Epithelial cell of proximal tubule (primary cell): ENCODE results near the gene THRAP3. TPM values are rescaled to one million over a fixed set of nuclear protein-coding genes. Genes with fewer than 3 reads are reported as not detected.

Experiments used
- DNase-seq: peaks from one replicate; pipeline ENCODE4 v3.0.0-alpha.2; 2011; ENCODE audit warnings: low read depth
- H3K4me3 ChIP-seq: 2 replicates; pipeline ENCODE4 v1.5.1; 2011; ENCODE audit warnings: low read depth, mild to moderate bottlenecking, low read length
- total RNA-seq: library from RNA; depleted of rRNA; stranded (reverse); fragments of >200 nt; gene quantifications from 2 replicates; pipeline ENCODE4 v1.2.3, GENCODE V29; 2015
- TF ChIP-seq, protein P1 (sequence below): conservative IDR thresholded peaks from 2 replicates; pipeline ENCODE4 v1.5.1; 2012; ENCODE audit warnings: low read depth, mild to moderate bottlenecking, low read length

The THRAP3 gene
- total RNA-seq, 1 donor from 2014 or later: 62.9 TPM

DNA sequence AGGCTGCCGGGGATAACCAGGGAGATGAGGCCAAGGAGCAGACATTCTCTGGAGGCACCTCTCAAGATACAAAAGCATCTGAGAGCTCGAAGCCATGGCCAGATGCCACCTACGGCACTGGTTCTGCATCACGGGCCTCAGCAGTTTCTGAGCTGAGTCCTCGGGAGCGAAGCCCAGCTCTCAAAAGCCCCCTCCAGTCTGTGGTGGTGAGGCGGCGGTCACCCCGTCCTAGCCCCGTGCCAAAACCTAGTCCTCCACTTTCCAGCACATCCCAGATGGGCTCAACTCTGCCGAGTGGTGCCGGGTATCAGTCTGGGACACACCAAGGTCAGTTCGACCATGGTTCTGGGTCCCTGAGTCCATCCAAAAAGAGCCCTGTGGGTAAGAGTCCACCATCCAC lies 62.6 kb downstream of the THRAP3 start:
- DNase-seq: no peak
- TF ChIP-seq, protein P1, sequence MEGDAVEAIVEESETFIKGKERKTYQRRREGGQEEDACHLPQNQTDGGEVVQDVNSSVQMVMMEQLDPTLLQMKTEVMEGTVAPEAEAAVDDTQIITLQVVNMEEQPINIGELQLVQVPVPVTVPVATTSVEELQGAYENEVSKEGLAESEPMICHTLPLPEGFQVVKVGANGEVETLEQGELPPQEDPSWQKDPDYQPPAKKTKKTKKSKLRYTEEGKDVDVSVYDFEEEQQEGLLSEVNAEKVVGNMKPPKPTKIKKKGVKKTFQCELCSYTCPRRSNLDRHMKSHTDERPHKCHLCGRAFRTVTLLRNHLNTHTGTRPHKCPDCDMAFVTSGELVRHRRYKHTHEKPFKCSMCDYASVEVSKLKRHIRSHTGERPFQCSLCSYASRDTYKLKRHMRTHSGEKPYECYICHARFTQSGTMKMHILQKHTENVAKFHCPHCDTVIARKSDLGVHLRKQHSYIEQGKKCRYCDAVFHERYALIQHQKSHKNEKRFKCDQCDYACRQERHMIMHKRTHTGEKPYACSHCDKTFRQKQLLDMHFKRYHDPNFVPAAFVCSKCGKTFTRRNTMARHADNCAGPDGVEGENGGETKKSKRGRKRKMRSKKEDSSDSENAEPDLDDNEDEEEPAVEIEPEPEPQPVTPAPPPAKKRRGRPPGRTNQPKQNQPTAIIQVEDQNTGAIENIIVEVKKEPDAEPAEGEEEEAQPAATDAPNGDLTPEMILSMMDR: no peak
- no peak overlapping the region for H3K4me3 ChIP-seq

DNA sequence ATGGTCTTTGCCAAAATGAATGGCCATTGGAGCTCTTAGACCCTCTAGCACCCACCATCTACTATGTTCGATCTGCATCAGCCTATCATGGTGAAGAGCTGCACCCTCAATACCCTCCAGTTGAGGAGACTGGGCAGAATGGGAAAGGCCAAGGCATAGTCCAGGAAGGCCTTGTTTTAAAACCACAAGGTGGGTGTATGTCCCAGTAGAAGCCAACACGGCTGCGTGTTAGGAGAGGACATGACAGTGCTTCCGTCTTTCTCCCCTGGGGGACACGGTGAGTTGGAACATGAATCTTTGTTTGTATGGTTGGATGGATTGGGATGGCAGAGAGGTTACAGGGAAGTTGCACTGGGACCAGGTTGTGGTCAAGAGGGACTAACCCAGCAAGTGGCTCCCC lies 63.4 kb downstream of the THRAP3 start:
- TF ChIP-seq, protein P1: no peak
- H3K4me3 ChIP-seq: no peak overlapping the region
- no peak for DNase-seq

DNA sequence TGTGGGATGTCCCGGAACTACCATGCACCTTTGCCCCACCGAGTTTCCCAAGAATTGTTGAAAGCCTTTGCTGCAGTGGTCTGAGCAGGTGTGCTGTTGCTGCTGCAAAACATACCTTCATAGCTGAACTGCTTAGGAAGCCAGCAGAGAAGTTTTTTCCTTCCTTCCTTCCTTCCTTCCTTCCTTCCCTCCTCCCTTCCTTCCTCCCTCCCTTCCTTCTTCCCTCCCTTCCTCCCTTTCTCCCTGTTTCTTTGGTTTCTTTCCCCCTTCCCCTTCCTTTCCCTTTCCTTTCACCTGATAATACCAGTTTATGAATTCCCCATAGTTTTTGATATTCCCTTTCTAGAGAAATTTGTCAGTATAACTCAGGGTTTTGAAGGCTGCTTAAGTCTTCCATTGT lies 71.1 kb downstream of the THRAP3 start:
- no peak overlapping the region for H3K4me3 ChIP-seq
- TF ChIP-seq, protein P1: no peak
- DNase-seq: no peak

DNA sequence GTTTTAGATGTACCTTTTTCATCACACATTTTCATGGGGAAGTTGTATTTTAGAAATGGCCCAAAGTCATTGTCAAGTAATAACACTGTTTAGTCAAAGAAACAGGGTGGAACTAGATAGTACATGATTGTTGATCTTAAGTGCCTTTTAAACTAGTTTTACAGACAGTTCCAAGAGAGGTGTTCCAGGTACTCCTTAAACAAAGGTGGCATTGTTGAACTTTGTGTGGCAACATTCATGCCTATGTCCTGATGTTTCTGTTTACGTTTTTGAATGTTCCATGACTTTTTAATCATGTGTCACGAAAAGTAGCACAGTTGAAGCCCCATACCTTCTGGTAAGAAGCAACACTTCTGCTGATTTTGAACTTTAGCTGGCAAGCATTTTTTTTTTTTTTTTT lies 72.8 kb downstream of the THRAP3 start:
- TF ChIP-seq, protein P1: no peak
- no peak overlapping the region for H3K4me3 ChIP-seq
- DNase-seq: no peak

DNA sequence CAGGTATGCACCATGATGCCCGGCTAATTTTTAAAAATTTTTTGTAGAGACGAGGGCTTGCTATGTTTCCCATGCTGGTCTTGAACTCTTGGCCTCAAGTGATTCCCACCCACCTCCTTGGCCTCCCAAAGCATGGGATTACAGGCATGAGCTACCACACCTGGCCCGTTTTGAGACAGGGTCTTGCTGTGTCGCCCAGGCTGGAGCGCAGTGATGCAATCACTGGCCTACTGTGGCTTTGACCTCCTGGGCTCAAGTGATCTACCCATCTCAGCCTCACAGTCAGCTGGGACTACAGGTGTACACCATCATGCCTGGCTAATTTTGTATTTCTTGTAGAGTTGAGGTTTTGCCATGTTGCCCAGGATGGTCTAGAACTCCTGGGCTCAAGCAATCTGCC lies 74.4 kb downstream of the THRAP3 start:
- no peak overlapping the region for H3K4me3 ChIP-seq
- no peak for DNase-seq
- TF ChIP-seq, protein P1: no peak

DNA sequence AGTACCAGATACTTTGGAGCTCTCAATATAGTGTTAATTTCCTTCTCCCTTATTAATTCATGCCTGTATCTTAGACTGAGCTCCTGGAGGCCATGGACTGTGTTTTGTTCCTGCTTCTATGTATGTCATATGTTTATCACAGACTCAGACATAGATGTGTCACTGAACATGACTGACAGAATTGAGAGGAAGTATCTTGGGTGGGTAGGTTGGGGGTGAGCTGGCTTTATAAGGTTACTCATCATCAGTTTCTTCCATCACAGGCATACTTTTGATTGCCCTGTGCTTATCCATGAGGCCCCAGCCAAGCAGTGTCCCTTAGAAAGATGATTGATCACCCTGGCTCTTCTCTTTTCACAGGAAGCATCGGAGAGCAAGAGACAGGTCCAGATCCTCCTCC lies 76.3 kb downstream of the THRAP3 start:
- no peak overlapping the region for H3K4me3 ChIP-seq
- DNase-seq: no peak
- TF ChIP-seq, protein P1: no peak

DNA sequence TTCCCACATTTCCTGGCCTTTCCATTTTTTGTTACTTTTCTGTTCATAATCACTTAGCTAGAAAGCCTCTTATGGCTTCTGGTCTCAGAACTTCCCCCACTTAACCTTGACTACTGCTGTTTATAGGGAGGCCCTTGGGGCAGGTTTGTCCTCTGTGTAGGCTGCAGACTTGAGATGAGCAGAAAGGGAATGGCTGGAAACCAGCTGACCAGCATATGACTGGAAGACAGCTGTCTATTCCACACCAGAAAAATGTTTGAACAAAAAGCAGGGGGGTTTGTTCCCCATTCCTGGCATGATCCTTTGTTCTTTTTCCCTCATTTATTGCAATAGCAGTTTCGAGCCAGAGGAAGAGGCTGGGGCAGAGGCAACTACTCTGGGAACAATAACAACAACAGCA lies 77.0 kb downstream of the THRAP3 start:
- TF ChIP-seq, protein P1: no peak
- DNase-seq: no peak

More for the DNA sequence above, 77.0 kb downstream of the THRAP3 start:
- no peak overlapping the region for H3K4me3 ChIP-seq
